Mammary microvascular endothelial cell (primary cell): ENCODE results near the gene POLG2. TPM values are rescaled to one million over a fixed set of nuclear protein-coding genes. Genes with fewer than 3 reads are reported as not detected.

Experiments used
- total RNA-seq: library from RNA; depleted of rRNA; stranded (reverse); fragments of >200 nt; gene quantifications from 2 replicates; pipeline ENCODE4 v1.2.3, GENCODE V29; 2015

POLG2 gene
- 4.3 and 6.1 TPM in 2 replicates for total RNA-seq

DNA sequence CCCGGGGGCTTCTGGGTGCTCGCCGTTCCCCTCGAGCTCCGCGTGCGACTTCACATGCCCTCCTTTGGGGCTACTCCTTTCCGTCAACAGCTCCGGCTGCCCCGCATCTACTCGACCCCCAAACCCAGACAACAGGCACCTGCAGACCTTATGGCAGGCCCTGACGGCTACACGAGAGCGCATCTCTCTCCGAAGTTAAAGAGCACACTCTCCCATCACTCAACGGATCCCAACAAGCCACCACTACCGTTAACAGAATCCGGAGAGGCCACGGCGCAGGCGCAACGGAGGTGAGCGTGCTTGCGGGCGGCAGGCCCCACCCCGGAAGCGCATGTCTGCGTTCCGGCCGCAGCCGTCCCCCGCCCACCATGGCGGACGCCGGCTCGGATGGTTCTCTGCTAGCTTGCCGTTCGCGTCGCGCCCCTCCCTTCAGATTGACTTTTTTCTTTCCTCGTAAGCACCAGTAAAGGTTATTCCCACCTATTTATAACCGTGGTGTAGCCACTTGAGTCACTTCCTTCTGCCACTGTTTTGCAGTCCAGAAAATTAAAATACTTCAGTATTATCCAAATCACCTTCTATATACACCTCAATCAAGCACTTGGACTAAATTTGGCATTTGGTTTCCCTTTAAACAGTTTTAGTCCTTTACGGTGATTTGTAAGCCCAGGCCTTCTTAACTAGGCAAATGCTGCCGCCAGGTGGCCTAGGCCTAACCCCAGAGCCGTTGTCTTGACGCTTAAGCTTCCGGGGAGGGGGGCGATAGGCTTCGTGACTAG is at the start of gene POLG2:
Gene POLG2 (minus strand): TSS at position 269 of the 779 bp plus-strand sequence. CDS start 86 bp downstream, at position 183.

DNA sequence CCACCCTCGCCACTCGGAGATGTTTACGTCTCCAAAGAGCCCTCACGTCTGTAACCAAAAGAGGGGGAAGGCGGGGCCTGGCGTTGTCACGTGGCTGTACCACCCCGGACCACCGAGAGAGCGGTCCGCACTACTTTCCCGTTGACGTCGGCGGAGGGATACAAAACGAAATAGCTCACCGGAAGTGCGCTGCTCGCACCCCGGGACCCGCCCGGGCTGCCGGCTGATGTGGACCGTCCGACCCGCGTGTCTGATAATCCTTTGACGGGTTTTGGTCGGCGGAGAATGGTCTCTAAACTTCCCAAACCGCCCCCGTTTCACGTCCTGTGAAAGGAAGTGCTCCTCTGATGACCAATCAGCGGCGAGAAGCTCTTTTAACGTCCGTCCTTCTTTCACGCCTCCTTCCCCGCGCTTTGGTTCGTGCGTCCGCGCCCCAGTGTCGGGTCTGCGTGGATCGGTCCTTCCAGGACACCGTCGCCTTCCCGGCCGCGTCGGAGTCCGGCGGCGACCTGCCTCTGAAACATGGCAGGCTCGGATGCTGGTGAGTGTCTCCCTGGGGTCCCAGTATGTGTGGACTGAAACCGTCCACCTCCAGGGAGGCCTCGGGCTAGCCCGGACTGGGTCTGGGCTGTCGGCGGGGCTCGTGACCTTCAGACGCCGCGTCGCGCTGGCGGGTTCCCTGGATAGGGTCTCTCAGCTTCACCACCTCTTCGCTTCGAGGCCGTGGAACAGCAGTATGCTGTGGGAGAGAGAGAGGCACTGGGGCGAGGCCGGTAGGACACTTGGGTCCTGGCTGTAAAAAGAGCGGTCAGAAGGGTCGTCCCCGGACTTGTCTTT is 9.9 kb upstream of the POLG2 start, which contains the start of gene CEP95:
Gene CEP95 (plus strand): TSS at position 402 of the 837 bp plus-strand sequence. CDS start 121 bp downstream, at position 523.

DNA sequence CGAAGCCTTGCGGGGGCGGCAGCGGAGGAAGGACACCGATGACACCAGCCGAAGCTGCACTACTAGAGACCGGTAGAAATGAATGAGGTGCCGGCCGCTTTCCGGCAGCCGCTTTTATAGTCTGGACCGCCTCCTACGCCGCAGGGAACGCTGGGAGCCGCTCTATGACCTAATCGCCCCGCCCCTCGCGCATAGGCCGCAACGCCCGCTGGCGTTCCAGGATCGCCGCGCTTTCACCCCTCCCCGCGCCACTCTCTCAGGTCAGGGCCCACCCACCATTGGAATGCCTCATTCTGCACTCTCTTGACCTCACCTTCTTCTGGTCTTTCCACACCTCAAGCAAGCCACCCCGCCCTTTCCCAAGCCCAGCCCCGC is 9.3 kb upstream of the POLG2 start, which contains the start of gene DDX5:
Gene DDX5 (minus strand): TSS at position 89 of the 375 bp plus-strand sequence. CDS start 170 bp downstream, outside the sequence.

DNA sequence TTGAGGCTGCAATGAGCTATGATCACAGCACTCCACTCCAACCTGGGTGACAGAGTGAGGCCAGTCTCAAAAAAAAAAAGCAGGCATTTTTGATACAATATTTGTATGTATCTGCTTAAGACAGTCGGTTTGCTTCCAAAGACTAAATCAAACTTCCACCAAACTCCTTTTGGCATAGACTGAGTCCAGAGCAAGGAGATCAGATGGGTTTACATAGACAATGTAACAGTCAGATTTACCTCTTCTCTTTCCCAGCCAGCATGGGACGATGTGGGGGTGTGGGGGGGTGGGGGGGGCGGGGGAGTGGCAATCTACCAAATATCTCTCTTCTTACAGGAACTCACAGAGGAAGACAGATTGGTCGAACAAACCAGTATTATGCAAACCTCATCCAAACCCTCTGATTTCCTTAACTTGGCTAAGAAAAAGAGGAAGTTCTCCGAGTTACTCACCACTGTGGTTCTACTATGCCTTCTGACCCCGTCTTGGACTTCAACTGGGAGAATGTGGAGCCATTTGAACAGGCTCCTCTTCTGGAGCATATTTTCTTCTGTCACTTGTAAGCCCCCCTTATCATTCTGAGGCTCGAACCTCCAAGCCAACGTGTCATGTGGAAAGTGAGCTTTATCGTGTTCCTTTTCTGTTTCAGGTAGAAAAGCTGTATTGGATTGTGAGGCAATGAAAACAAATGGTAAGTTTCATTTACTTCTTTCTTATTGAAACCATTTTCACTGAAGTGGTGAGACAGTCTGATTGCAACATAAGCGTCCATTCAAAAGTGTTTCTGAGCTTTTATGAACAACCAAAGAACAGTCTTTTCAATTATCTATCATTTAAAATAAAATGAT is 48.0 kb downstream of the POLG2 start, which contains the start of gene MILR1:
Gene MILR1 (plus strand): TSS at position 451 of the 848 bp plus-strand sequence. CDS start 54 bp downstream, at position 505.

Other genes starting within 250 kb of the POLG2 start
- gene TEX2, start 233.8 kb downstream of the POLG2 start, total RNA-seq, result 23.1 and 26.8 TPM in 2 replicates
- 400 and 431 TPM in 2 replicates for gene PECAM1, start 106.2 kb downstream of the POLG2 start, total RNA-seq
- 14.3 and 20.6 TPM in 2 replicates for gene MILR1, start 47.9 kb downstream of the POLG2 start, total RNA-seq
- 671 and 691 TPM in 2 replicates for gene DDX5, start 9.2 kb upstream of the POLG2 start, total RNA-seq
- gene CEP95, start 9.9 kb upstream of the POLG2 start, total RNA-seq, result 12.6 and 14.1 TPM in 2 replicates
- gene SMURF2, start 165.3 kb upstream of the POLG2 start, total RNA-seq, result 128 and 131 TPM in 2 replicates